LoVo (cell line): ENCODE data around the gene ST13.
"Not testable (repeated sequence)": the region's sequence is repeated elsewhere in the genome, so short reads cannot be mapped to it uniquely, and the experiment has no call there.

ENCODE experiments used
- DNase-seq: peaks from one replicate; pipeline ENCODE4 v3.0.0-alpha.2; 2016; ENCODE audit warnings: low spot score

ST13 gene

DNA sequence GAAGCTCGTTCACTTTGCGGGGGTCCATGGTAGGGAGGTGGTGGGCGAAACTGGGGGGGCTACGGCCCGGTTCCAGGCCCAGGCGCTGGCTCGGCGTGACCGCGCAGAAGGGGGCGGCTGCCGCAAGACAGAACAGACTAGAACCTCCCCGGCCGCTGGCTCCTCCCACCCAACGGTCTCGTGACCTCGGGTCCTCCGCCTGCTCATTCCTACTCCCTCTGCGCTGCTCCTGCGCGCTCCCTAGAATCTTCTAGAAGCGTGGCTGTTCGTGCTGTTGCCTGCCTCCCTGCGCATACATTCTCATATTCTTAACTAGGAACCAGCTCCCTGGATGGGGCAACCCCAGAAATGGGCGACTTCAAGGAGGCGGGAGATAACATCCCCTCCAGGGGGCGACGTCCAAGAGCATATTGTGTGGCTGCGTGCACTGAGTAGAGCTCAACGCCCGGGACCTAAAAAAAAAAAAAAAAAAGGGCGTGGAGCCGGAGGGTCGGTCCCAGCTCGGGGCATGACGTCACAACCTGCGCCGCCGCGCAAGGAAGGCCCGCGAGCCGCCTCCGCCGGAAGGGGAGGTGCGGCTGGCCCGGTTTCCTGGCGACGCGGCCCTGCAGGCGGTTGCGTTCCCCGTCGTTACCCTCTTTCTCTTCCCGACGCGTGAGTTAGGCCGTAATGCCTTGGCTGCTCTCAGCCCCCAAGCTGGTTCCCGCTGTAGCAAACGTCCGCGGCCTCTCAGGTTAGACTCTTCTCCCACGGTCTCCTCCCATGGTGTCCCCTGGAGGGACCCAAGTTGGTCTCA lies at the start of gene ST13, which contains the start of gene XPNPEP3:
ST13 (minus strand) TSS at position 127 of the 796 bp plus-strand sequence; CDS start at position 28, 99 bp downstream.
XPNPEP3 (plus strand) TSS at position 636 of the 796 bp plus-strand sequence; CDS start at position 670, 34 bp downstream.
- DNase-seq: peak; percentile 94

- no peak for DNase-seq
These were observed 47.7 kb upstream of the ST13 start for GRCh38 chr22:40904101-40904500.

- DNase-seq: peak; percentile 20
These were observed 42.5 kb upstream of the ST13 start for GRCh38 chr22:40898850-40899357.

- no peak for DNase-seq
These were observed 38.0 kb upstream of the ST13 start for GRCh38 chr22:40894417-40894816.

DNA sequence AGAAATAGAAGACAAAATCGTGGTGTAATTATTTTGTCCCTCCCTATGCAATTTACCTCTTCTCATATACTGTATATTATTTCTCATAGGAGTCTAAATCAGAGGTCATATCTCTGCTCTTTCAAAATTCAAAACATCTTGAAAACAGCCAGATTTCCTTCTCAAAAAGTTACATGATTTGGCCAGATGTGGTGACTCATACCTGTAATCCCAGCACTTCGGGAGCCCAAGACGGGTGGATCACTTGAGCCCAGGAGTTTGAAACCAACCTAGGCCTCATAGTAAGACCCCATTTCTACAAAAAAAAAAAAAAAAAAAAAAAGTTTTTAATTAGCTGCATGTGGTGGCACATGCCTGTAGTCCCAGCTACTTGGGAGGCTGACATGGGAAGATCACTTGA lies 34.4 kb upstream of the ST13 start:
- DNase-seq: no peak

DNA sequence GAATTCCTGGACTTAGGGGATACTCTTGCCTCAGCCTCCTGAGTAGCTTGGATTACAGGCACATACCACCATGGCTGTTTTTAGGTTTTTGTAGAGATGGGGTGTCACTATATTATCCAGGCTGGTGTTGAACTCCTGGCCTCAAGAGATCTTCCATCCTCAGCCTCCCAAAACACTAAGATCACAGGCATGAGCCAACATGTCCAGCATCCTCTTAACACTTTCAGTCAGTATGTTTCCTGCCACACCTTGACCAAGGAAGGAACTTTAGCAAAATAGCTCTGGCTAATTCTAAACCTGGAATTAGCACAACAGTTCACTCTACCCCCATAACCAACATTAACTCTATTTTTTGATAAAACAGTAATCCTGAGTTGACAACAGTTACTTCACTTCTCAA lies 32.7 kb upstream of the ST13 start:
- no peak for DNase-seq

GRCh38 chr22:40878922-40879321 lies 22.5 kb upstream of the ST13 start:
- DNase-seq: no peak

- DNase-seq: peak; percentile 22
These were observed 21.0 kb upstream of the ST13 start for GRCh38 chr22:40877488-40877887.

- no peak for DNase-seq
These were observed 20.5 kb upstream of the ST13 start for GRCh38 chr22:40876907-40877306.

GRCh38 chr22:40875111-40875510 lies 18.7 kb upstream of the ST13 start:
- no peak for DNase-seq

- no peak for DNase-seq
These were observed 17.6 kb upstream of the ST13 start for GRCh38 chr22:40874016-40874415.

DNA sequence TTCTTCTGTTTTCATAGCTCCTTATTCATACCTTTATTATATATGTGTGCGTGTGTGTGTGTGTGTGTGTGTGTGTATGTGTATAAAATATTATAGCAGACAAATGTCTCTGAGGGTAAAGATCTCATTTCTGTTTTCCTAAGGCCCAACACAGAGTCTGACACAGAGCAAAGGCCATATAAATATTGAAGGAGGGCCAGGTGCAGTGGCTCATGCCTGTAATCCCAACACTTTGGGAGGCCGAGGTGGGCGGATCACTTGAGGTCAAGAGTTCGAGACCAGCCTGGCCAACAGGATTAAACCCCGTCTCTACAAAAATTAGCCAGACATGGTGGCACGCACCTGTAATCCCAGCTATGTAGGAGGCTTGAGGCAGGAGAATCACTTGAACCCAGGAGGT lies 11.9 kb upstream of the ST13 start:
- DNase-seq: not testable (repeated sequence)

GRCh38 chr22:40867109-40867508 lies 10.7 kb upstream of the ST13 start:
- DNase-seq: no peak

DNA sequence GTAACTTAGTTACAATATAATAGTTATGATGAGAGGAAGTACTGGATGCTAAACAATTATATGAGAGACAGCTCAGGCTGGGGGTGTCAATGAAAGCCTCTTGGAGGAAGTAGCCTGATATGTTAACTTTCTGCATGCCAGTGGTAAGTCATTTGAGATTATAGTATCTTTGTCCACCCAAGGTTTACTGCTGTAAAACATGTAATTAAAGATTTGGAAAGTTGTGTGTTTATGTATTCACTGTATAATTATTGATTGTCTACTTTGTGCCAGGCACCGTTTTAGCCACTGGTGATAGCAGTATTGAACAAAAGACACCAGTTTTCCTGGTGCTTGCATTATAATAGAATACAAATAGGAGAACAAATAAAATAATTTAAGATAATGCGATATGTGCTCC lies 6.1 kb upstream of the ST13 start:
- DNase-seq: no peak

GRCh38 chr22:40862013-40862412 lies 5.6 kb upstream of the ST13 start, which contains the start of gene DNAJB7:
DNAJB7 (minus strand) TSS chr22:40862113; CDS start chr22:40861994, 119 bp downstream.
- DNase-seq: no peak

DNA sequence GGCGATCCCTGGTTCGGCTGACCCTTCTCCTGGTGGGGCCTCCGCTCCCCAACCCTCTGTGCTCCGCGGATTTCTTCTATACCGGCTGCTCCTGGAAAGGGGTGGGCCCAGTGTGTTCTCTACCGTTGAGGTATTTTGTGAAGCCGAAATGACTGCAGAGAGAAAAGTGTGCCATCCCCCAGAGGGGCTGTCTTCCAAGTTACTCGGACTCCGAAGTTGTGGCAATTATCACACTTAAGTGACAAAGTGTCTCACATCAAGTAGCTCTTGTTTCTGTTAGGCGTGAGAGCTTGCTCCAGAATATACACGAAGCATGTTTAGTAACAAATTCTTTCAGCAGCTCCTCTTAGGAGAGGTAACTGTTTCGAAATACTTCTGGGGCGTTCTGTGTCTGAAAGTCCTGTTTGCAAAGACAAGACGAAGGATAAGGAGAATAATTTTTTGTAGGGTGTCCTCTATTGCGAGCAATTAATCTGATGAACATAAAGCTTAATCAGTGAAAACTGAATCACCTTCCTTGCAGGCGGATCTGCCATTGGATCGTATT lies 943 bp upstream of the ST13 start:
- no peak for DNase-seq

- peak; percentile 7 for DNase-seq
These were observed 393 bp downstream of the ST13 start for GRCh38 chr22:40855979-40856512.

DNA sequence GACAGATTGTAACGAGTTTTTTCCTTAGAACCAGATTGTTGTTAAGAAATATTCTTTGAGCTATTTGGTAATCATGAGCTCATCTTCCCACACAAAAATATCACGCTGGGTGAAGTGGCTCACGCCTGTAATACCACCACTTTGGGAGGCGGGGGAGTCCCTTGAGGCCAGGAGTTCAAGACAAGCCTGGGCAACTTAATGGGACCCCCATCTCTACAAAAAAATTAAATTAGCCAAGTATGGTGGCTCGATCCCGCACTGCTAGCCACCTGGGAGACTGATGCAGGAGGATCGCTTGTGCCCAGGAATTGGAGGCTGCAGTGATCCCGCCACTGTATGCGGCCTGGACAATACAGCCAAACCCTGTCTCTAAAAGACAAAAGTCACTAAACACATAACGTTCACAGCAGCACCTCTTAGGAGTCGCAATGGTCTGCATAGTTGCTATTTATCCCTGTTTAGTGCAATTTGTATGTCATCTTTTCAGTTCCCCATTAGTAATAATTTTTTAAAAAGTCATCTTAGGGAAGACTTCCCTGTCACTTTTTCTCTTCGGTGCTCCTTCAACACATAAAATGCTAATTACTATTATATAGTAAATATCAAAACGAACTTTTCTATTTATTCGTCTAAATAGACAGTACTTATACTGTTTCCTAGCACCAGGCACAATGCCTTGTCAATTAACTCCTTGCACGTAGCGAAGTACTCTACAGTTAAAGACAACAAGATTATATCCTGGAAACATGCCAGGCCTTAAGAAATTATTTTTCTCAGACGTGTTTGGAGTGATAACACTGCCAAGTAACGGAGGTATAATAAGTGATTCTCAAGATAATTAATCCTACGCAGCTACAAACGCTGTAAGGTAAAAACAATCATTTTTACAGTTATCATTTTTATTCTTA lies 1.1 kb downstream of the ST13 start:
- DNase-seq: no peak

GRCh38 chr22:40853961-40854360 lies 2.5 kb downstream of the ST13 start:
- no peak for DNase-seq

DNA sequence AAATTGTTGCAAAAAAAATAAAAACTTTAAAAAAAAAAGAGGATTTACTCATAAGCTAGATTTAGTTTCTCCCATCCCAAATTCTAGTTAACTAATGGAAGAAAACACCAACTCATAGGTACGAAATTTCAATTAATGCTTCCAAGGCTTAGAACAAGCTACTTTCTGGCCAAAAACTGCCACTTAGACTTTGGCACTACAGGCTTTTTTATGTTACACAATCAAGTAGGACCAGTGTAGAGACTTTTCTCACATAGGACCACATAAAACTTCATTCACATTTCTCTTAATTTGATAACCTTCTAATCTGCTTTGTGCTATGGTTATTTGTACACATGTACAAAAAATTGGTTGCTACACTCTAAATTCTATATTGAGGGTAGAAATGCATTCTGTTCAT lies 3.1 kb downstream of the ST13 start:
- DNase-seq: no peak

- DNase-seq: not testable (repeated sequence)
These were observed 10.6 kb downstream of the ST13 start for GRCh38 chr22:40845816-40846215.

- no peak for DNase-seq
These were observed 11.5 kb downstream of the ST13 start for GRCh38 chr22:40844951-40845350.
